KMS-11 (cell line): ENCODE results near the gene TRIM25.

Experiments
- H2AFZ ChIP-seq: fragments of 200-600 bp; sonication (generic); 2 replicates; pipeline ENCODE4 v1.6.1; 2016; ENCODE audit warnings: antibody characterized with exemption, mixed run types, low read depth
- H3K27ac ChIP-seq: fragments of 200-600 bp; sonication (generic); 2 replicates; pipeline ENCODE4 v1.6.1; 2016; ENCODE audit warnings: mild to moderate bottlenecking, mixed run types
- H3K27me3 ChIP-seq: fragments of 200-600 bp; sonication (generic); 2 replicates; pipeline ENCODE4 v1.6.1; 2017; ENCODE audit warnings: mild to moderate bottlenecking, low read depth, mixed run types, moderate library complexity; ENCODE audit not compliant: insufficient read depth
- H3K36me3 ChIP-seq: fragments of 200-600 bp; sonication (generic); 2 replicates; pipeline ENCODE4 v1.6.1; 2017; ENCODE audit warnings: mild to moderate bottlenecking, mixed run types; ENCODE audit not compliant: insufficient read depth
- H3K4me1 ChIP-seq: fragments of 200-600 bp; sonication (generic); 2 replicates; pipeline ENCODE4 v1.6.1; 2016; ENCODE audit warnings: mild to moderate bottlenecking, low read depth, mixed run types; ENCODE audit not compliant: poor library complexity, severe bottlenecking
- H3K4me2 ChIP-seq: fragments of 200-600 bp; sonication (generic); 2 replicates; pipeline ENCODE4 v1.7.0; 2016; ENCODE audit warnings: mild to moderate bottlenecking, mixed run types
- H3K4me3 ChIP-seq: fragments of 200-600 bp; sonication (generic); IDR thresholded peaks from 2 replicates; pipeline ENCODE4 v1.6.1; 2017; ENCODE audit warnings: low read depth, low read length, mixed read lengths; ENCODE audit not compliant: insufficient read depth
- H3K79me2 ChIP-seq: fragments of 200-600 bp; sonication (generic); 2 replicates; pipeline ENCODE4 v1.6.1; 2016; ENCODE audit warnings: low read depth, mixed run types; ENCODE audit not compliant: insufficient read depth
- H3K9ac ChIP-seq: fragments of 200-600 bp; sonication (generic); 2 replicates; pipeline ENCODE4 v1.6.1; 2016; ENCODE audit warnings: mild to moderate bottlenecking, mixed run types
- H4K20me1 ChIP-seq: fragments of 200-600 bp; sonication (generic); 2 replicates; pipeline ENCODE4 v1.6.1; 2016; ENCODE audit warnings: mild to moderate bottlenecking, mixed run types; ENCODE audit not compliant: insufficient read depth
- TF ChIP-seq, protein P1 (sequence below): fragments of 200-600 bp; sonication (generic); conservative IDR thresholded peaks from 2 replicates; pipeline ENCODE4 v1.6.1; 2017; ENCODE audit warnings: low read depth, mild to moderate bottlenecking, antibody characterized with exemption, low read length, moderate library complexity, mixed read lengths

Gene TRIM25

DNA sequence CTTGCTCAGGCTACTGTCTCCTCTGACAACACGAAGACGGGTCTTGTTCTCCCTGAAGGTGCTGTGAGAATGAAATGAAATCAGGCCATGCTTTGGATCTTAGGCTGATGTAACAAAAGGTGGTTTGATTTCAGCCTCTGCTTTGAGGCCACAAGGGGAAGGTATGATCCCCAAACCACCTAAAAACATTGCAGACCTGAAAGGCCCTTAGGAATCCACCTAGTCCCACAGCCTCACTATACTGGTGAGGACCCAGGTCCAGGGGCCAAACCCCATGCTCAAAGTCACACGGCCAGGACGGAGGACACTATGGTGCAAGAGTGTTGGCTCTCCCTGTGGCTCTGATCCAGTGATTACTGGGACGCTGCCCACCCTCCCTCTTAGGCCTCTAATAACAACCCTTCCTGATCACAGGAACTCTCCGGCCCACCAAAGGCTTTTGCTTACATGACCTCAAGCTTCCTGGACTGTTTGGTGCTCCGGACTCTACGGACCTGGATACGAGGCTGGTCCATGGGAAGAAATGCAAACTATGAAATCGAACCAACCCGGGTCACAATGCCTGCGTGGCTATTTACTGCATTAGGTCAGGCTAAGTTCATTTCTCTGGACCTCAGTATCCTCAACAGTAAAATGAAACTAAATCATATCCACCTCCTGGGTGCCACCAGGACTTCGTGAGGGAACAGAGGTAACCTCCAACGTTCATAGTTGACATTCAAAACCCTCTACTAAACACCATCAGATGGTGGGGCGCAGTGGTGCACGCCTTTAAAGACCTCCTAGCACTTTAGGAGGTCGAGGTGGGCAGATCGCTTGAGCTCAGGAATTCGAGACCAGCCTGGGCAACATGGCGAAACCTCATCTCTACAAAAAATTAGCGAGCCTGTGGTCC lies 1.5 kb downstream of the TRIM25 start:
- H3K27me3 ChIP-seq, result no peaks in the 10 kb centered on the region
- H2AFZ ChIP-seq, result peak overlapping the region; percentile 87; the same call in 1 of the 2 replicates
- H3K9ac ChIP-seq, result peak overlapping the region; percentile 82; the same call in 1 of the 2 replicates
- H4K20me1 ChIP-seq, result no peaks in the 10 kb centered on the region; the same call in 1 of the 2 replicates
- peaks cover 36% of the 10 kb centered on the region for H3K4me1 ChIP-seq
- peaks cover 3% of the 10 kb centered on the region; the same call in 1 of the 2 replicates for H3K36me3 ChIP-seq
- H3K4me2 ChIP-seq, result peak overlapping the region; percentile 75
- peak overlapping the region; percentile 66 for H3K27ac ChIP-seq
- TF ChIP-seq, protein P1, sequence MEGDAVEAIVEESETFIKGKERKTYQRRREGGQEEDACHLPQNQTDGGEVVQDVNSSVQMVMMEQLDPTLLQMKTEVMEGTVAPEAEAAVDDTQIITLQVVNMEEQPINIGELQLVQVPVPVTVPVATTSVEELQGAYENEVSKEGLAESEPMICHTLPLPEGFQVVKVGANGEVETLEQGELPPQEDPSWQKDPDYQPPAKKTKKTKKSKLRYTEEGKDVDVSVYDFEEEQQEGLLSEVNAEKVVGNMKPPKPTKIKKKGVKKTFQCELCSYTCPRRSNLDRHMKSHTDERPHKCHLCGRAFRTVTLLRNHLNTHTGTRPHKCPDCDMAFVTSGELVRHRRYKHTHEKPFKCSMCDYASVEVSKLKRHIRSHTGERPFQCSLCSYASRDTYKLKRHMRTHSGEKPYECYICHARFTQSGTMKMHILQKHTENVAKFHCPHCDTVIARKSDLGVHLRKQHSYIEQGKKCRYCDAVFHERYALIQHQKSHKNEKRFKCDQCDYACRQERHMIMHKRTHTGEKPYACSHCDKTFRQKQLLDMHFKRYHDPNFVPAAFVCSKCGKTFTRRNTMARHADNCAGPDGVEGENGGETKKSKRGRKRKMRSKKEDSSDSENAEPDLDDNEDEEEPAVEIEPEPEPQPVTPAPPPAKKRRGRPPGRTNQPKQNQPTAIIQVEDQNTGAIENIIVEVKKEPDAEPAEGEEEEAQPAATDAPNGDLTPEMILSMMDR, result no peak
- no peak overlapping the region for H3K4me3 ChIP-seq
- peaks cover 59% of the 10 kb centered on the region for H3K79me2 ChIP-seq

- Histone ChIP-seq H3K4me2 (peak overlapping the region; percentile 23; the same call in 1 of the 2 replicates), H3K36me3 (peaks cover 9% of the 10 kb centered on the region; the same call in 1 of the 2 replicates), H3K27me3 (no peaks in the 10 kb centered on the region), H2AFZ (no peak overlapping the region), H3K9ac (no peak overlapping the region), H3K27ac (no peak overlapping the region), H4K20me1 (no peaks in the 10 kb centered on the region; the same call in 1 of the 2 replicates), H3K4me3 (no peak overlapping the region), H3K79me2 (peaks cover 69% of the 10 kb centered on the region), H3K4me1 (peaks cover 36% of the 10 kb centered on the region)
- TF ChIP-seq, protein P1, result no peak
Observed at GRCh38 chr17:56910509-56911235, 3.2 kb downstream of the TRIM25 start.

DNA sequence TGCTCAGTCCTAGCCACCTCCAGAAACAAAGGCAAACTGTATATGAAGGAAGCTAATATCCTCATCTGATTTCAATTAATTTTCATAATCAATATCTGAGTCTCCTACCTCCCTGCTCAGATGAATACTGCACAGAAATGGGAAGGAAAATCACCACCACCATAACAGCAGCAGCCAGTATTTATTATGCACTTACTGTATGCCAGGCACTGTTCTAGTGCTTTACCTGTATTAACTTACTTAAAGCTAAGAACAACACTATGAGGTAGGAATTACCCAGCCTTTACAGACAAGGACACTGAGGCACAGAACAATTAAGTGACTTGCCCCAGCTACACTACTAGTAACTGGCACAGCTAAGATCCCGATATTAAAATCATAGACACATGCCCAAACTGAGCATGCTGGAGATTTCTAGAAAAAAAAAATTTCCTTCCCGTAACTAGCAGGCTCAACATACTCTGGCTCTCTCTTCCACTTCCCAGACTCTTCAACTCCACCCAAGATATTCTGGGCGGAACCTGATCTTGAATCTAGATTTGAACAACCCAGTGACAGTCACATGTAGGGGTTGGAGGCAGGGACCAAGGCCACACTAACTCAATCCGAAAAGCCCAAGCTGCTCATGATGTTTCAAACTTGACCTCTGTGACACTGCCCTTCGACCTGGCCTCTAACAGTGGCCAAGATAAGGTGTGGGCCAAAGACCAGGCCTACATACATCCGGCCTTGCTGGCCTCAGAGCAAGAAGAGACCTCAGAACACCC lies 3.9 kb downstream of the TRIM25 start:
- Histone ChIP-seq H3K27me3 (no peaks in the 10 kb centered on the region), H3K4me2 (peak overlapping the region; percentile 23; the same call in 1 of the 2 replicates), H2AFZ (no peak overlapping the region), H3K9ac (no peak overlapping the region), H3K79me2 (peaks cover 69% of the 10 kb centered on the region), H3K4me3 (no peak overlapping the region), H4K20me1 (no peaks in the 10 kb centered on the region; the same call in 1 of the 2 replicates), H3K27ac (no peak overlapping the region), H3K4me1 (peaks cover 31% of the 10 kb centered on the region), H3K36me3 (peaks cover 14% of the 10 kb centered on the region; the same call in 1 of the 2 replicates)
- TF ChIP-seq, protein P1, result no peak

DNA sequence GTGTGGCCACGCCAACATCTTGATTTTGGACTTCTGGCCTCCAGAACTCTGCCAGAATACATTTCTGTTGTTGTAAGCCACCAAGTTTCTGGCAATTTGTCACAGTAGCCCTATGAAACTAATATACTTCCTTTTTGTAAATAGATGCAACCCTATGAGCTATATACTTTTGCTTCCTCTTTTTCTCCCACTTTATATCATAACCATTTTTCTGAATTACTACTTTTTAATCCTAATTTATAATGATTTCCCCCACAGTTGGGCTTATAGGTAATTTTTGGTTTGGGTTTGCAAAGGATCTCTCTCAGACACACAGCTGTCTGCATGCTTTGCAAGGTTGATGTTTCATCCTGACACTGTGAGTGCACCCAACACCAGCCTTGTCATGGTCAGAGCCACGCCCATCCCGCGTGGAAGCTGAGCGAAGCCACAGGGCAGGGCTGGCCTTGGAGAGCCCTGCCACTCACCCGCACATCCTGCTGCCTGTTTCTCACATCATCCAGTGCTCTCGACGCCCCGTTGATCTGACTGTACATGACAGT lies 5.8 kb downstream of the TRIM25 start:
- H3K4me3 ChIP-seq, result no peak overlapping the region
- H3K27ac ChIP-seq, result no peak overlapping the region

More for the DNA sequence above, 5.8 kb downstream of the TRIM25 start:
- no peaks in the 10 kb centered on the region for H3K27me3 ChIP-seq
- TF ChIP-seq, protein P1, result no peak
- peaks cover 54% of the 10 kb centered on the region for H3K79me2 ChIP-seq
- no peak overlapping the region for H3K9ac ChIP-seq
- peaks cover 26% of the 10 kb centered on the region for H3K4me1 ChIP-seq
- H2AFZ ChIP-seq, result no peak overlapping the region
- no peaks in the 10 kb centered on the region; the same call in 1 of the 2 replicates for H4K20me1 ChIP-seq
- H3K36me3 ChIP-seq, result peaks cover 25% of the 10 kb centered on the region; the same call in 1 of the 2 replicates
- no peak overlapping the region for H3K4me2 ChIP-seq
